C4-2B (cell line): ENCODE measurements around the gene C7.

Experiments
- ZFX ChIP-seq: fragments of 450-650 bp; IDR thresholded peaks from 2 replicates; pipeline ENCODE4 v1.6.1; 2017
- TF ChIP-seq, protein P1 (sequence below): fragments of 450-650 bp; conservative IDR thresholded peaks from 2 replicates; pipeline ENCODE4 v1.5.1; 2017; ENCODE audit warnings: mild to moderate bottlenecking

DNA sequence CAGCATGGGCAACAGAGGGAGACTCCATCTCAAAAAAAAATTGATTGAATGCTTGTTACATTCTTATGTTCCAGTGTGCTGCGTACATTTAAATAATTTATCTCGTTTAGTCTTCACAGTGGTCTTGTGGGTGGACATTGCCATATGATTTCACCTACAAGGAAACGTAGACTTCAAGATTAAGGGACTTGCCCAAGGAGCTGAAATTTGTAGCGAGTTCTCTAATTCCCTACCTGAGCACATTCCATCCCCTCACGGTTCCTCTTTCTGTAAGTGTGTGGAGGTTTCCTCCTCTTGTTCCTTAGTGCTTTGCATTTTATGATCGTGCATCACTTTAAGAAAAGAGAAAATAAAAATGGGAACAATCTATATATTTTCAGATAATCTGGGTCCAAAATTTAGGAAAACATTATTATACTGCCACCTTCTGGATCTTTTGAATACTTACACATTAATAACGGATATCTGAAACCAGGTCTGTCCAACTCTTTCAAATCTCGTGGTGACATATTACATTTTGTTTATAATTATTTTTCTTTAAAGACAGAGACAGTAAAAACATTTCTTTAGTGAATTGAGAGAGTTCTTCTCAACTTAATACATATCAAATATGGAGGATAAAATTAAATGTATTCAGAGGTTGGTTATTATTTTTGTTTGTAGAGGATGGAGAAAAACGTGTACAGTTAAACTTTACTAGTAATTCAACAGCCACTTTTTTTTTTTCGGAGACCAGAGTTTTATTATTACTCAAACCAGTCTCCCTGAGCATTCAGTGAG is 29.9 kb upstream of the C7 start:
- TF ChIP-seq, protein P1, sequence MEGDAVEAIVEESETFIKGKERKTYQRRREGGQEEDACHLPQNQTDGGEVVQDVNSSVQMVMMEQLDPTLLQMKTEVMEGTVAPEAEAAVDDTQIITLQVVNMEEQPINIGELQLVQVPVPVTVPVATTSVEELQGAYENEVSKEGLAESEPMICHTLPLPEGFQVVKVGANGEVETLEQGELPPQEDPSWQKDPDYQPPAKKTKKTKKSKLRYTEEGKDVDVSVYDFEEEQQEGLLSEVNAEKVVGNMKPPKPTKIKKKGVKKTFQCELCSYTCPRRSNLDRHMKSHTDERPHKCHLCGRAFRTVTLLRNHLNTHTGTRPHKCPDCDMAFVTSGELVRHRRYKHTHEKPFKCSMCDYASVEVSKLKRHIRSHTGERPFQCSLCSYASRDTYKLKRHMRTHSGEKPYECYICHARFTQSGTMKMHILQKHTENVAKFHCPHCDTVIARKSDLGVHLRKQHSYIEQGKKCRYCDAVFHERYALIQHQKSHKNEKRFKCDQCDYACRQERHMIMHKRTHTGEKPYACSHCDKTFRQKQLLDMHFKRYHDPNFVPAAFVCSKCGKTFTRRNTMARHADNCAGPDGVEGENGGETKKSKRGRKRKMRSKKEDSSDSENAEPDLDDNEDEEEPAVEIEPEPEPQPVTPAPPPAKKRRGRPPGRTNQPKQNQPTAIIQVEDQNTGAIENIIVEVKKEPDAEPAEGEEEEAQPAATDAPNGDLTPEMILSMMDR, result peak; percentile 81
- no peak for TF ChIP-seq ZFX
